H9 (cell line): ENCODE measurements around the gene VAMP8. TPM values are rescaled to one million over a fixed set of nuclear protein-coding genes. Genes with fewer than 3 reads are reported as not detected.

Experiments used
- DNase-seq: peaks from one replicate; pipeline ENCODE4 v3.0.0-alpha.2; 2017
- H2AFZ ChIP-seq: one replicate; pipeline ENCODE4 v1.6.1; 2013; ENCODE audit warnings: mild to moderate bottlenecking, low read length, control low read depth, moderate library complexity
- H2AK5ac ChIP-seq: 2 replicates; pipeline ENCODE4 v1.6.1; 2013; ENCODE audit warnings: low read length, control low read depth, mixed read lengths; ENCODE audit not compliant: insufficient read length
- H2BK120ac ChIP-seq: one replicate; pipeline ENCODE4 v1.6.1; 2013; ENCODE audit warnings: low read depth, mild to moderate bottlenecking, low read length, control low read depth, inconsistent platforms; ENCODE audit not compliant: poor library complexity, severe bottlenecking
- H2BK12ac ChIP-seq: 2 replicates; pipeline ENCODE4 v1.6.1; 2013; ENCODE audit warnings: low read length, control low read depth, mixed read lengths, low read depth; ENCODE audit not compliant: insufficient read length
- H2BK15ac ChIP-seq: 2 replicates; pipeline ENCODE4 v1.6.1; 2013; ENCODE audit warnings: low read depth, low read length, control low read depth
- H2BK20ac ChIP-seq: one replicate; pipeline ENCODE4 v1.6.1; 2013; ENCODE audit warnings: low read depth, mild to moderate bottlenecking, low read length, control low read depth, inconsistent platforms; ENCODE audit not compliant: poor library complexity, severe bottlenecking
- H2BK5ac ChIP-seq: 2 replicates; pipeline ENCODE4 v1.6.1; 2013; ENCODE audit warnings: low read length, control low read depth, mixed read lengths; ENCODE audit not compliant: insufficient read length
- H3K14ac ChIP-seq: 2 replicates; pipeline ENCODE4 v1.6.1; 2013; ENCODE audit warnings: low read length, control low read depth; ENCODE audit not compliant: insufficient read depth
- H3K18ac ChIP-seq: 2 replicates; pipeline ENCODE4 v1.6.1; 2013; ENCODE audit warnings: low read depth, mild to moderate bottlenecking, mixed read lengths, low read length, control low read depth; ENCODE audit not compliant: insufficient read length
- H3K23ac ChIP-seq: 2 replicates; pipeline ENCODE4 v1.6.1; 2013; ENCODE audit warnings: low read length, control low read depth, mixed read lengths, low read depth; ENCODE audit not compliant: insufficient read length
- H3K23me2 ChIP-seq: 2 replicates; pipeline ENCODE4 v1.6.1; 2013; ENCODE audit warnings: low read depth, mild to moderate bottlenecking, mixed read lengths, low read length, control low read depth; ENCODE audit not compliant: insufficient read length, poor library complexity, severe bottlenecking
- H3K27ac ChIP-seq: 2 replicates; pipeline ENCODE4 v1.5.1; 2013; ENCODE audit warnings: low read length, control low read depth, mixed read lengths, low read depth; ENCODE audit not compliant: insufficient read length
- H3K27me3 ChIP-seq: 2 replicates; pipeline ENCODE4 v1.6.1; 2013; ENCODE audit warnings: low read length, control low read depth, inconsistent platforms; ENCODE audit not compliant: insufficient read depth
- H3K4ac ChIP-seq: 2 replicates; pipeline ENCODE4 v1.6.1; 2013; ENCODE audit warnings: low read depth, mild to moderate bottlenecking, control low read depth, inconsistent platforms, low read length, moderate library complexity
- H3K4me1 ChIP-seq: 2 replicates; pipeline ENCODE4 v1.6.1; 2013; ENCODE audit warnings: low read length, control low read depth, inconsistent platforms; ENCODE audit not compliant: insufficient read depth
- H3K4me2 ChIP-seq: 2 replicates; pipeline ENCODE4 v1.6.1; 2013; ENCODE audit warnings: low read length, control low read depth, mixed read lengths; ENCODE audit not compliant: insufficient read length, insufficient read depth
- H3K56ac ChIP-seq: 2 replicates; pipeline ENCODE4 v1.6.1; 2013; ENCODE audit warnings: low read depth, mild to moderate bottlenecking, mixed read lengths, low read length, control low read depth; ENCODE audit not compliant: insufficient read length
- H3K79me1 ChIP-seq: 2 replicates; pipeline ENCODE4 v1.6.1; 2013; ENCODE audit warnings: low read depth, mild to moderate bottlenecking, moderate library complexity, low read length, control low read depth, inconsistent platforms; ENCODE audit not compliant: insufficient read depth, poor library complexity, severe bottlenecking
- H3K79me2 ChIP-seq: 2 replicates; pipeline ENCODE4 v1.6.1; 2013; ENCODE audit warnings: low read length, control low read depth, inconsistent platforms; ENCODE audit not compliant: insufficient read depth
- H3K9ac ChIP-seq: 2 replicates; pipeline ENCODE4 v1.6.1; 2013; ENCODE audit warnings: low read length, control low read depth, mixed read lengths; ENCODE audit not compliant: insufficient read length; ENCODE audit errors: extremely low read depth
- H3K9me3 ChIP-seq: one replicate; pipeline ENCODE4 v1.6.1; 2013; ENCODE audit warnings: low read depth, low read length, inconsistent platforms; ENCODE audit not compliant: control insufficient read depth
- H3T11ph ChIP-seq: one replicate; pipeline ENCODE4 v1.6.1; 2013; ENCODE audit warnings: mild to moderate bottlenecking, low read length, control low read depth, inconsistent platforms
- H4K20me1 ChIP-seq: one replicate; pipeline ENCODE4 v1.6.1; 2013; ENCODE audit not compliant: control insufficient read depth, insufficient read length, insufficient read depth
- H4K5ac ChIP-seq: 2 replicates; pipeline ENCODE4 v1.6.1; 2013; ENCODE audit warnings: low read depth, mild to moderate bottlenecking, mixed read lengths, low read length, control low read depth; ENCODE audit not compliant: insufficient read length
- H4K8ac ChIP-seq: replicated peaks from 2 replicates; pipeline ENCODE4 v1.6.1; 2013; ENCODE audit warnings: low read length, control low read depth, mixed read lengths, low read depth; ENCODE audit not compliant: insufficient read length
- H4K91ac ChIP-seq: 2 replicates; pipeline ENCODE4 v1.6.1; 2013; ENCODE audit warnings: low read depth, mild to moderate bottlenecking, moderate library complexity, mixed read lengths, low read length, control low read depth; ENCODE audit not compliant: insufficient read length
- H3K27ac Mint-ChIP-seq, 3 experiments: 2 replicates in 2 of 3; 3 replicates in 1 of 3; pipeline ENCODE4 v1.8.0; 2020 to 2021; ENCODE audit warnings: mixed read lengths in 3 of 3, mild to moderate bottlenecking in 1 of 3, moderate library complexity in 1 of 3
- H3K27me3 Mint-ChIP-seq: 2 replicates; pipeline ENCODE4 v1.8.0; 2021; ENCODE audit warnings: low read depth, mild to moderate bottlenecking, moderate library complexity, mixed read lengths
- H3K36me3 Mint-ChIP-seq, 3 experiments: 2 replicates in 2 of 3; 3 replicates in 1 of 3; pipeline ENCODE4 v1.8.0; 2020 to 2021; ENCODE audit warnings: low read depth in 3 of 3, mixed read lengths in 3 of 3; ENCODE audit not compliant: insufficient read depth in 1 of 3
- H3K4me1 Mint-ChIP-seq, 2 experiments: 2 replicates each; pipeline ENCODE4 v1.8.0; 2020; ENCODE audit warnings: mixed read lengths in 2 of 2
- H3K4me3 Mint-ChIP-seq, 2 experiments: 2 replicates in 1 of 2; 3 replicates in 1 of 2; pipeline ENCODE4 v1.8.0; 2020 to 2021; ENCODE audit warnings: mild to moderate bottlenecking in 2 of 2, mixed read lengths in 2 of 2, moderate library complexity in 1 of 2
- H3K9me3 Mint-ChIP-seq, 2 experiments: 2 replicates in 1 of 2; 3 replicates in 1 of 2; pipeline ENCODE4 v1.8.0; 2020; ENCODE audit warnings: mild to moderate bottlenecking in 2 of 2, mixed read lengths in 2 of 2, moderate library complexity in 1 of 2
- WGBS: extraction: QIAGEN DNeasy Blood & Tissue Kit; methylation state at CpG from one replicate; pipeline ENCODE4 v1.1.7; 2013; ENCODE audit warnings: missing lambda C conversion rate, low lambda C conversion rate, mixed read lengths; ENCODE audit not compliant: insufficient read length; ENCODE audit errors: extremely low coverage; 5-methylcytosine and 5-hydroxymethylcytosine counted together
- total RNA-seq: library from RNA; stranded (reverse); gene quantifications from 2 replicates; pipeline ENCODE4 v1.2.1, GENCODE V29; 2021
- TF ChIP-seq, protein P1 (sequence below): fragments of 200-600 bp; sonication (generic); conservative IDR thresholded peaks from 3 replicates; pipeline ENCODE4 v1.8.0; 2021; ENCODE audit warnings: antibody characterized with exemption, mild to moderate bottlenecking

Gene VAMP8
- total RNA-seq, 1 experiment from 2014 or later: 33.4 TPM

DNA sequence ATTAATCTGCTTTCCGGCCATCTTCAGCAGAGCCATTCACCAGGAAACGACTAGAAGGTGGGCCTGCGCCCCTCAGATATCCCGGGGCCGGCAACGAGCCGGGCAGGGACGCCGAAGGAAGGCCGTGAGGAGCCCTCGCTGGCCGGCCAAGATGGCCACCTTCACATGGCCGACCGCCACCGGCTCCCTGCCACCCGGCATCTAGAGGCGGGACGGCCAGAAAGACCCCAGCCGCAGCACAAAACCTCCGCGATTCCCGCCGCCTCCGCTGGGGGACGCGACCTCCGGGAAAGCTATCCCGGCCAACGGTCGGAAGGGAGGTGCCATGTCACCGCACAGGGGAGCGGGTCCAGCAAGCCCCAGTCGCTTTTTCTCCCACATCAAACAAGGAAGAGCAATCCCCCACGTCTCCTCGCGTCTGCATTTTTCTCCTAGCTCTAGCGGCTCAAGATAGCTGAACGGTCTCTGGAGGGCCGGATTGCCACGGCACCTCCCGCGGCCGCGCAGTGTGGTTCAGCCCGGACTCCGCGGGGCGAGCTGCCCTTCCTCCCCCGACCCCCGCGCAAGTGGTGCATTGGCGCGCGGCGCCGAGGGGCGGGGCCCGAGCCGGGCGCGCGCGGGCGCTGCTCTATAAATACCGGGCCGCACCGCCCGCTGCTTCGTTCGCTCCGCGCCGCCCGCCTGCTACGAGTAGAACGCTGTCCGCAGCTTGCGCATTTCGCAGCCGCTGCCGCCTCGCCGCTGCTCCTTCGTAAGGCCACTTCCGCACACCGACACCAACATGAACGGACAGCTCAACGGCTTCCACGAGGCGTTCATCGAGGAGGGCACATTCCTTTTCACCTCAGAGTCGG, 38.7 kb upstream of the VAMP8 start, which contains the start of gene MAT2A:
TSS of gene MAT2A (plus strand) at position 662 of the 854 bp plus-strand sequence. CDS start at position 782, 120 bp downstream.
- Mint-ChIP-seq H3K36me3 (peaks cover 40 to 49% (median 45%) of the 10 kb centered on the region in 3 experiments), H3K4me3 (peak within 1 kb of the TSS; percentile 95 to 98), H3K27ac (peak within 1 kb of the TSS; percentile 99 to 100 (median 100)), H3K4me1 (peaks cover 43 to 51% of the 10 kb centered on the region in 2 experiments), H3K27me3 (peaks cover 5% of the 10 kb centered on the region; the same call in 1 of the 2 replicates), H3K9me3 (peaks cover 0 to 3% of the 10 kb centered on the region in 2 experiments; a peak in 1 of 5 replicates)
- H3K79me1 ChIP-seq: no peaks in the 10 kb centered on the region
- H3K4me1 ChIP-seq: 0 out of 2 replicates have a peak, but pooled peaks cover 2% of the 10 kb centered on the region
- DNase-seq: peak; percentile 96
- H2BK120ac ChIP-seq: peak within 1 kb of the TSS; percentile 96
- no peaks in the 10 kb centered on the region for H3K9me3 ChIP-seq
- peak within 1 kb of the TSS; percentile 69 for H2BK12ac ChIP-seq
- peaks cover 25% of the 10 kb centered on the region for H3K79me2 ChIP-seq
- peak within 1 kb of the TSS; percentile 97 for H3K9ac ChIP-seq
- peak within 1 kb of the TSS; percentile 22 for H4K91ac ChIP-seq
- peak within 1 kb of the TSS; percentile 99 for H3K18ac ChIP-seq
- H4K8ac ChIP-seq: no peak within 1 kb of the TSS
- peak within 1 kb of the TSS; percentile 77 for H3T11ph ChIP-seq
- H4K5ac ChIP-seq: peak within 1 kb of the TSS; percentile 48
- no peaks in the 10 kb centered on the region for H4K20me1 ChIP-seq
- no peak within 1 kb of the TSS for H2BK15ac ChIP-seq
- H3K4ac ChIP-seq: peak within 1 kb of the TSS; percentile 73; the same call in 1 of the 2 replicates
- no peak within 1 kb of the TSS for H2AFZ ChIP-seq
- H3K27ac ChIP-seq: peak within 1 kb of the TSS; percentile 88
- peak within 1 kb of the TSS; percentile 77 for H3K56ac ChIP-seq
- WGBS: no CpG with 5 or more reads among the region's 92 CpGs
- H2BK20ac ChIP-seq: no peak within 1 kb of the TSS
- no peak within 1 kb of the TSS for H3K23ac ChIP-seq
- H3K4me2 ChIP-seq: peak within 1 kb of the TSS; percentile 86
- peak within 1 kb of the TSS; percentile 100 for H3K14ac ChIP-seq
- no peak within 1 kb of the TSS for H2AK5ac ChIP-seq
- H3K23me2 ChIP-seq: peaks cover 17% of the 10 kb centered on the region
- no peaks in the 10 kb centered on the region for H3K27me3 ChIP-seq
- peak within 1 kb of the TSS; percentile 75 for H2BK5ac ChIP-seq
- TF ChIP-seq, protein P1, sequence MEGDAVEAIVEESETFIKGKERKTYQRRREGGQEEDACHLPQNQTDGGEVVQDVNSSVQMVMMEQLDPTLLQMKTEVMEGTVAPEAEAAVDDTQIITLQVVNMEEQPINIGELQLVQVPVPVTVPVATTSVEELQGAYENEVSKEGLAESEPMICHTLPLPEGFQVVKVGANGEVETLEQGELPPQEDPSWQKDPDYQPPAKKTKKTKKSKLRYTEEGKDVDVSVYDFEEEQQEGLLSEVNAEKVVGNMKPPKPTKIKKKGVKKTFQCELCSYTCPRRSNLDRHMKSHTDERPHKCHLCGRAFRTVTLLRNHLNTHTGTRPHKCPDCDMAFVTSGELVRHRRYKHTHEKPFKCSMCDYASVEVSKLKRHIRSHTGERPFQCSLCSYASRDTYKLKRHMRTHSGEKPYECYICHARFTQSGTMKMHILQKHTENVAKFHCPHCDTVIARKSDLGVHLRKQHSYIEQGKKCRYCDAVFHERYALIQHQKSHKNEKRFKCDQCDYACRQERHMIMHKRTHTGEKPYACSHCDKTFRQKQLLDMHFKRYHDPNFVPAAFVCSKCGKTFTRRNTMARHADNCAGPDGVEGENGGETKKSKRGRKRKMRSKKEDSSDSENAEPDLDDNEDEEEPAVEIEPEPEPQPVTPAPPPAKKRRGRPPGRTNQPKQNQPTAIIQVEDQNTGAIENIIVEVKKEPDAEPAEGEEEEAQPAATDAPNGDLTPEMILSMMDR: peak; percentile 79
